HTR-8/SVneo (cell line): ENCODE results near the gene EPHA8.

ENCODE experiments used
- DNase-seq: peaks from one replicate; pipeline ENCODE4 v3.0.0; 2011; ENCODE audit warnings: low spot score, mixed read lengths; ENCODE audit not compliant: insufficient read length
- FAIRE-seq: peaks from 2 replicates; lab custom pipeline; 2011; peaks lifted over from hg19 to GRCh38; lab: Jason Lieb, UNC

EPHA8 gene

DNA sequence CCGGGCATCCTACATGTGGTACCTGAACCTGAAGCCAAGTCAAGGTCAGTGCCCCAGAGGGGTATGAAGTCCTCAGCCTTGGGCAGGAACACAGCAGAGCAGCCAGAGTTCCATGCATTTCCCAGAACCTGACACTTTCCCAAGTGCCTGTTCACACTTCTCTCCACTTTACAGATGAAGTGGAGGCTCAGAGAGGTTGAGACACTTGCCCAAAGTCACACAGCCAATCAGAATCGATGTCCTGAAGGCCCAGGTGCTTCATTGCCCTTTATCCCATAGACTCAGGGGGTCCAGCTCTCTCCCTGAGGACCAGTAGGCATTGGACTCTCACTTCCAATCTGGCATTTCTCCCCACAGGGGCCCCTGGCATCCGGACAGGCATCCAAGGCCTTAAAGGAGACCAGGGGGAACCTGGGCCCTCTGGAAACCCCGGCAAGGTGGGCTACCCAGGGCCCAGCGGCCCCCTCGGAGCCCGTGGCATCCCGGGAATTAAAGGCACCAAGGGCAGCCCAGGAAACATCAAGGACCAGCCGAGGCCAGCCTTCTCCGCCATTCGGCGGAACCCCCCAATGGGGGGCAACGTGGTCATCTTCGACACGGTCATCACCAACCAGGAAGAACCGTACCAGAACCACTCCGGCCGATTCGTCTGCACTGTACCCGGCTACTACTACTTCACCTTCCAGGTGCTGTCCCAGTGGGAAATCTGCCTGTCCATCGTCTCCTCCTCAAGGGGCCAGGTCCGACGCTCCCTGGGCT, 75.4 kb downstream of the EPHA8 start:
- no peak for FAIRE-seq
- DNase-seq, result no peak

DNA sequence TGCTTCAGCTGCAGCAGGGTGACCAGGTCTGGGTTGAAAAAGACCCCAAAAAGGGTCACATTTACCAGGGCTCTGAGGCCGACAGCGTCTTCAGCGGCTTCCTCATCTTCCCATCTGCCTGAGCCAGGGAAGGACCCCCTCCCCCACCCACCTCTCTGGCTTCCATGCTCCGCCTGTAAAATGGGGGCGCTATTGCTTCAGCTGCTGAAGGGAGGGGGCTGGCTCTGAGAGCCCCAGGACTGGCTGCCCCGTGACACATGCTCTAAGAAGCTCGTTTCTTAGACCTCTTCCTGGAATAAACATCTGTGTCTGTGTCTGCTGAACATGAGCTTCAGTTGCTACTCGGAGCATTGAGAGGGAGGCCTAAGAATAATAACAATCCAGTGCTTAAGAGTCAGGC, 76.0 kb downstream of the EPHA8 start:
- no peak for DNase-seq

DNA sequence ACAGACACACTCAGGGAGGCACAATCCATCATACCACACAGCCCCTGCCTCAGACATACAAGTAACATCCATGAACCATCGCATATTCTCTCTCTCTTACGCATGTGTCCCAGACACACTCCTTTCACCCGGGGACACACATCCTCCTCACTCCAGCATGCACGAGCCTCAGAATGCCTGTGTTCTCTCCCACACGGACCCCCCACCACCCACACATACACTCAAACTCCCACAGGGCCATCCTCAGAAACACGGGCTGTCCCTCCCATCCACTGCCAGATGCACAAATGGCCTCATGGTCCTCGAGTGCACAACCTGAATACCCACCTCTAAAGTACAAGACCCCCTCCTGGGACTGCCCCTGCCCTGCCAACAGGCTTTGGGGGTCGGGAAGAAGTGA, 78.0 kb downstream of the EPHA8 start:
- no peak for DNase-seq
- no peak for FAIRE-seq

More for the DNA sequence above, 76.0 kb downstream of the EPHA8 start:
- FAIRE-seq, result no peak

DNA sequence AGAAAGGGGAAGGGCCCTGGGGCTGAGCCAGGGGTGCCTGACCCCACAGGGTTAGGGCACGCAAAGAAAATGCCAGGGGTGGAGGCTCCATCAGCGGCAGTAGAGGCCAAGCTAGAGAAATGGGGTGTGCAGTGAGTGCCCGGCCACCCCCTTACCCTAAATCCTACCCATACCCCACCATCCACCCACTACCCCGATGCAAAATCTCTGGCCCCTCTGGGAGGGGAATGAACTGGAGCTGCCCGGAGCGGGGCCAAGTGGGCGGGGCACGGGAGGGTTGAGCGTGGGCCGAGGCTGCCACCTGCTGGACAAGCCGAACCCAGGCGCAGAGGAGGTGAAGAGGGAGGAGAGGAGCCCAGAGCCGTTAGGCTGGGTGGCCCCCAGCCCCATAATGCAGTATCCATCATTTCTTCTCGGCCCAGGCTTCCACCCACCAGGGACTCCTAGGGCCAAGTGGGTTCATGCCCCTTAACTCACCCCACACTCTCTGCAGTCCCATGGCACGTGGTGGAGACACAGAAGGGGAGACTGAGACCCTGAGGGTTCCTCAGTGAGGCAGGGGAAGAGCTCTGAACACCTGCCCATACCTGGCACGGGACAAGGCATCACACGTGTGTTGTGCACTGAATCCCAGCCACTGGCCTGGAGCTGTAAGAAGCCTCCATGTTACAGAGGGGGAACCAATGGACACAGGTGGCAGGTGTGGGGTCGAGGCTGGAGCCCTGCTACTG, 78.8 kb downstream of the EPHA8 start:
- FAIRE-seq (peak; percentile 74), DNase-seq (peak; percentile 62)

DNA sequence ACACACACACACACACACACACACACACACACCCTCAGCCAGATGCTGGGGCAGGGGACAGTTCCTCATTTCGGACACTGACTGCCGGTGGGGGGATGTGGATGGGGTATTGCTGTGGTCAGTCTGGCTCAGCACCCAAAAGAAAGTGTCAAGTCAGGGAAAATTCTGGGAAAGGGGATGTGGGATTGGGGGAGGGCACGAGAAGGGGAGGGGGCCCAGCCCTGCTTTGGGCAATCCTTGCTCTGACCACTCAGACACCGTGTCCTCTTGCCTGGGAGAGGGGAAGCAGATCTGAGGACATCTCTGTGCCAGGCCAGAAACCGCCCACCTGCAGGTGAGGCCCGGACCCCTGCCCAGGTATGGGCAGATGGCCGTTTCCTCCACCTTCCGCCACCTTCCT, 80.1 kb downstream of the EPHA8 start, which contains the start of gene C1QC:
TSS of gene C1QC (plus strand) at position 253 of the 400 bp plus-strand sequence. CDS start 391 bp downstream, outside the sequence.
- FAIRE-seq, result no peak
- no peak for DNase-seq

DNA sequence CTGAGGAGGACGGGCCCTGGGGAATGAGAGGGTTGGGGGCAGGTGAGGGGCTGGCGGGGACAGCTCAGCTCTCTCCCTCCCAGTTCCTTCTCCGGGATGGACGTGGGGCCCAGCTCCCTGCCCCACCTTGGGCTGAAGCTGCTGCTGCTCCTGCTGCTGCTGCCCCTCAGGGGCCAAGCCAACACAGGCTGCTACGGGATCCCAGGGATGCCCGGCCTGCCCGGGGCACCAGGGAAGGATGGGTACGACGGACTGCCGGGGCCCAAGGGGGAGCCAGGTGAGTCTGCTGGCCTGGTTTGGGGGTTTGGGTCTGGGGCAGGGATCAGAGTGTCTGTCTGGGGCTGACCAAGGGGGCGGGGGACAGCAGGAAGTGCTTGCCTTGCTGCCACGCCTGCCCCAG, 80.6 kb downstream of the EPHA8 start:
- DNase-seq (no peak), FAIRE-seq (no peak)

DNA sequence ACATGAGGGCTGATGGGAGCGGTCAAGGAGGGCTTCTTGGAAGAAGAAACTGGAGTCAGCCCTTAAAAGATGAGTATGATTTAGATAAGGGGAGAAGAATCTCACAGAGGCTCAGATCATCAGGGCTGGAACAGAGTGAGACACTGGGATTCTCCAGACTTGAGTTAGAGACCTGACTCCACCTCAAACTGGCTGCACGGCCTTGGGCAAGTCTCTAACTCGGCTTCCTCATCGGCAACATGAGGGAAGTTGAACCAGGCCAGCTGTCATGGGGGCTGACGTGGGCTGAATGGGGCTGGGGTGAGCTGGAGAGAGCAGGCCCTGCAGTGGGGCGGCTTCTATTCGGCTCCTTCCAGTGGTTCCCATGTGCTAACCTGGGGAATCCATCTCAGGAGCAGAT, 82.6 kb downstream of the EPHA8 start:
- no peak for FAIRE-seq
- DNase-seq, result no peak

DNA sequence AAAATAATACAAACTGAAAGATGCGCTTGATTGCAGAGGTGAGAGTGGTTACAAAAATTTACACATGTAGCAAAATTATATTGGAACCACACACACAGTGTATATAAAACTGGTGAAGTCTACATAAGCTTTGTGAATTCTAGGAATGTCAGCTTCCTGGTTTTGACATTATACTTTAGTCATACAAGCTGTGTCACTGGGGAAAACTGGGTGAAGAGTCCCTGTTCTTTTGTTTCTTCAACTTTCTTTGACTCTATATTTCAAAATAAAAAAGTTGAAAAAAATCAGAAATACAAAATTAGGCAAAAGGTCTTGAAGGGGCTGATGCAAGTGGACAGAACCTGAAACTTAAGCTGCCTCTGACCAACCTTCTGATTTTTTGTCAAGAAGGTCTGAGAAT, 83.1 kb downstream of the EPHA8 start:
- DNase-seq (no peak), FAIRE-seq (no peak)

DNA sequence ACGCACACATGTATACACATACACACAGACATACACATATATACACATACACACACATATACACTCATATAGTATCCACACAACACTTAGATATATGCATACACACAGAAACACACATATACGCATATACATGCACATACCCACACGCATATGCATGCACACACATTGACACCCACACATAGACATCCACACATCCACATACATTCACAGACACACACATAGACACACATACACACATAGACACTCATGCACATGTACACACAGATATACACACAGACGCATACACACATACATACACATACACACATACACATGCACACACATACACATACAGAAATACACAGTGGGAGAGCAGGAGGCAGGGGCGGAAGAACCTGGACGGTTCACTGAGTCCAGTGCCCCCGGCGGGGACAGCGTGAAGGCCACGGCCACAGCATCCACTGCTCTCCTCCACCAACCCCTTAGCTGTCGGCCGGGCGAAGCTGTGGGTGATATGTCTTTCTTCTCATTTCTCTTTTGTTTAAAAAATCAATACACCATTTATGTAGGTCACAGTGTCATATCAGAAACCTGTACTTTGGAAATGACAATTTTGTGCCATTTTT, 86.9 kb downstream of the EPHA8 start:
- DNase-seq (no peak), FAIRE-seq (peak; percentile 85)

DNA sequence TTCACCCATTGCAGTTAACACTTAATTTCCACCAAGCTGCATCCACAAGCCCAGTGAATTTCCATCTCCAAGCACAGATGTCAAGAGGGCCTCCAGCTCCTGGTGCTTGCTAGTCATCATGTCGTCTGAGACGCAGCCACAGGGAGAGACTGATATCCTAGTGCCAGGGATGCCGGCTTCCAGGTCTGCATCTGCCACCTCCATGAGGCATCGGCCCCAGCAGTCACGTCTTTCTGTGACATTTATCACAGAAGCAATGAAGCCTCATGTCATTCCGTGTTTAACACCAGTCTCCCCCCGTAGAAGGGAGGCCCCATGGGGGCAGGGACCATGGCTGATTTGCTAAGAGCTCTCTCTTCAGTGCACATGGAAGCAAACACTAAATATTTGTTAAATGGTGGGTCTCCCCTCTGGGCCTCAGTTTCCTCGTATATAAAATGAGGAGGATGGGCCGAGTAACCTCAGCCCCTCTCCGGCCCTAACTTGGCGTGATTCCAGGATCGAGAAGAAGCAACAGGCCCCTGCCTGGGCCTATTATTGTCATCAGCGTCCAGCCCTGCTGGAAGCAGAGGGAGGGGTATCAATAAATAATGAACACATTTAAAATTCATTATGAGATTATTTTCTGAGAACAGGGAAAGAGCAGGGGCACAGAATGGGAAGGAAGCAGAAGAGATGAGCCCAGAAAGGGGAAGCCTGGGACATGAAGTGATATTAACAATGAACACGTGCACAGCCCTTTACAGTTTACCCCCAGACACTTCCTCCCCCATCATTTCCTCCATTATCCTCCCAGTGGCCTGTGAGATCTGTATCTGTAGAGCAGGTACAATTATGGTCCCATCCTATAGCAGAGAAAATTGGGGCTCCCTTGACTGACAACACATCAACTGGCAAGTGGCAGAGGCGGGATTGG, 88.9 kb downstream of the EPHA8 start:
- FAIRE-seq, result no peak
- DNase-seq, result no peak

DNA sequence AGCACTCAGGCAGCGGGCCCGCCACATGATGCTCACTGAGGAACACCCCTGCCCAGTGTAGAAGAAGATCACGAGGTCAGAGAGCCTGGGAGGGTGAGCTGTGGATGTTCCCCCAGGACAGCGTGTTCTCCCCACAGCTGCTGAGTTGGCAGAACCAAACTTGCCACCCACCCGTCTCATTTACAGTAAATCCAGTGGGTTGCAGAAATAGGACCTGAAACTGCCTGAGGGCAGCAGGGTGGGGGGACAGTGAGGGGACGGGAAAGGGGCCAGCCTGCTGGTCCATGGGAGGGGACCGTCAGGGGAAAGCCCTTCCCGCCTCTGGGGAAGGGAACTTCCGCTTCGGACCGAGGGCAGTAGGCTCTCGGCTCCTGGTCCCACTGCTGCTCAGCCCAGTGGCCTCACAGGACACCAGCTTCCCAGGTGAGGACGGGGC, 89.6 kb downstream of the EPHA8 start, which contains the start of gene C1QB:
TSS of gene C1QB (plus strand) at position 356 of the 436 bp plus-strand sequence. CDS start 6,227 bp downstream, outside the sequence.
- DNase-seq (no peak), FAIRE-seq (no peak)
